NCI-H2081 (cell line): ENCODE measurements around the gene KBTBD6.
"Not testable (repeated sequence)": the region's sequence is repeated elsewhere in the genome, so short reads cannot be mapped to it uniquely, and the experiment has no call there.

Experiments used
- DNase-seq, 2 experiments: peaks; one replicate each; lab custom pipeline; 2025; lab: John Stamatoyannopoulos, UW

KBTBD6 gene

GRCh38 chr13:41133951-41134350 lies 1.3 kb upstream of the KBTBD6 start:
- no peak for DNase-seq

GRCh38 chr13:41131660-41132511 lies 716 bp downstream of the KBTBD6 start:
- DNase-seq: not testable (repeated sequence)

GRCh38 chr13:41131189-41131588 lies 1.4 kb downstream of the KBTBD6 start:
- DNase-seq: not testable (repeated sequence)

GRCh38 chr13:41130356-41130755 lies 2.2 kb downstream of the KBTBD6 start:
- no peak for DNase-seq

GRCh38 chr13:41127701-41128100 lies 4.9 kb downstream of the KBTBD6 start:
- no peak for DNase-seq

GRCh38 chr13:41122838-41123237 lies 9.8 kb downstream of the KBTBD6 start:
- DNase-seq: peak; percentile 6 to 42

- no peak for DNase-seq
Observed at GRCh38 chr13:41117869-41118268, 14.7 kb downstream of the KBTBD6 start.

- no peak for DNase-seq
Observed at GRCh38 chr13:41111454-41111853, 21.1 kb downstream of the KBTBD6 start.

DNA sequence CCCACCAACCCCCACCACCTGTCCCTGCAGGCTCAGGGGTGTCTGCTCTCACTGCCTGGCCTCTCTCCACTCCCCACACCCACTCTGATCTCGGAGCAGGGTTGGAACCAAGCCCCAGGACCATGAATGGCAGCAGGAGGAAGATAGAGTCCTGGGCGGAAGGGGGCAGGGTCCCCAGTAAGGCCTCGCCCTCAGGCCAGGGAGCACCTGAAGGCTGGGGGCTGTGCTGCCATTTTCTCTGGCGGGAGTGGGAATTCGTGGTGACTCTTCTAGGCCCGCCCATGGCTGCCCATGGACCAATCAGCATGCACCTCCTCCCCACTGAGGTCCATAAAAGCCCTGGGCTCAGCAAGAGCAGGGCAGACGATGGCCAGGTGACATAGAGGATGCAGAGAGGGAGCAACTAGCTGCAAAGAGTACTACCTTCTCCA lies 25.0 kb downstream of the KBTBD6 start:
- DNase-seq: no peak

GRCh38 chr13:41107104-41107571 lies 25.5 kb downstream of the KBTBD6 start:
- no peak for DNase-seq

- no peak for DNase-seq
Observed at GRCh38 chr13:41099986-41100385, 32.6 kb downstream of the KBTBD6 start.

- DNase-seq: no peak
Observed at GRCh38 chr13:41098761-41099160, 33.8 kb downstream of the KBTBD6 start.

DNA sequence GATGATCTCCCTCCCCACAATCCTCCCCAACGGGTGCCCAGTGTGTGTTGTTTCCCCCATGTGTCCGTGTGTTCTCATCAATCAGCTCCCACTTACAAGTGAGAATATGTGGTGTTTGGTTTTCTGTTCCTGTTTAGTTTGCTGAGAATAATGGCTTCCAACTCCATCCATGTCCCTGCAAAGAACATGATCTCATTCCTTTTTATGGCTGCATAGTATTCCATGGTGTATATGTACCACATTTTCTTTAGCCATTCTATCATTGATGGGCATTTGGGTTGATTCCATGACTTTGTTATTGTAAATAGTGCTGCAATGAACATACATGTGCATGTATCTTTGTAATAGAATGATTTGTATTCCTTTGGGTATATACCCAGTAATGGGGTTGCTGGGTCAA lies 36.9 kb downstream of the KBTBD6 start:
- not testable (repeated sequence) for DNase-seq

DNA sequence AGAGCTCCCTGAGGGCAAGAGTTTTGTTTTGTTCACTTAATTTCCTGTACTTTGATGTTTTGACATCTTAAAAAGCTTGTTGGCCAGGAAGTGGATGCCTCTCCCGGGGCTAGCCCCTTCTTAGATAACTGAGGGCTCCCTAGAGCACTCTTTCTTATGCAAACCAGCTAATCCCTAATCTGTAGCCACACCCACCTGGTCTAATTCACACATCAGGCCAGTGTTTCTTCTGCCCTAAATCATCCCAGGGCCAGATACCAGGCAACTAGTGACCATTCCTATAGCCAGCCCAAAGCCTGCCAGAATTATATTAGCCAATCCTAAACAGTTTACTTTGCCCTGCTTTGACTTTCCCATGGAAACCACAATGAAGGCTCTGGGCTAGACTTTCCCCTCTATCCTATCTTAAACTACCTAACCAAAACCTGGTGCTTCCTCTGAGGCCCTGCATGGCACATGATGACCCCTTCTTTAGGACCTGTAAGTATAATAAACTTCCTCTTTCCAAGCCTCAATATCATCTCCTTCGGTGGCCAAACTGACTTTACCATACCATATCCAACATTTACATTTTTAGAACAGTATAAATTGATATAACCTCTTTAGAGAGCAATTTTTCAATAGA lies 46.5 kb downstream of the KBTBD6 start:
- no peak for DNase-seq

GRCh38 chr13:41079725-41080124 lies 52.9 kb downstream of the KBTBD6 start:
- no peak for DNase-seq
